ENCODE data around the gene APBA1.

Gene APBA1

GRCh38 chr9:69497816-69498215 is 174.4 kb downstream of the APBA1 start:
- DNase-seq (ENCODE audit: low spot score in 2 of 2), result no peak
- peaks cover 5% of the 10 kb centered on the region for H3K27me3 Mint-ChIP-seq
- no peak overlapping the region for H3K27ac Mint-ChIP-seq
- no peak for ATAC-seq (ENCODE audit: low read depth)
- H3K9me3 Mint-ChIP-seq, result no peaks in the 10 kb centered on the region
- no peaks in the 10 kb centered on the region for H3K36me3 Mint-ChIP-seq
- no peaks in the 10 kb centered on the region for H3K4me1 Mint-ChIP-seq
- H3K4me3 Mint-ChIP-seq, result no peak overlapping the region

GRCh38 chr9:69496846-69497450 is 175.2 kb downstream of the APBA1 start:
- Mint-ChIP-seq H3K27me3 (peaks cover 5% of the 10 kb centered on the region), H3K36me3 (no peaks in the 10 kb centered on the region), H3K9me3 (no peaks in the 10 kb centered on the region), H3K27ac (no peak overlapping the region), H3K4me1 (no peaks in the 10 kb centered on the region), H3K4me3 (no peak overlapping the region)
- ATAC-seq (ENCODE audit: low read depth) (no peak), DNase-seq (ENCODE audit: low spot score in 2 of 2) (no peak)

- Mint-ChIP-seq H3K36me3 (no peaks in the 10 kb centered on the region), H3K4me3 (no peak overlapping the region), H3K4me1 (no peaks in the 10 kb centered on the region), H3K27me3 (peaks cover 5% of the 10 kb centered on the region), H3K9me3 (no peaks in the 10 kb centered on the region), H3K27ac (no peak overlapping the region)
- ATAC-seq (ENCODE audit: low read depth) (no peak), DNase-seq (ENCODE audit: low spot score in 2 of 2) (no peak)
Measured at GRCh38 chr9:69495296-69495695, 176.9 kb downstream of the APBA1 start.

- H3K27me3 Mint-ChIP-seq, result peaks cover 5% of the 10 kb centered on the region
- no peak for DNase-seq (ENCODE audit: low spot score in 2 of 2)
- H3K36me3 Mint-ChIP-seq, result no peaks in the 10 kb centered on the region
- no peak overlapping the region for H3K4me3 Mint-ChIP-seq
- ATAC-seq (ENCODE audit: low read depth), result no peak
- H3K9me3 Mint-ChIP-seq, result no peaks in the 10 kb centered on the region
- H3K27ac Mint-ChIP-seq, result no peak overlapping the region
- H3K4me1 Mint-ChIP-seq, result no peaks in the 10 kb centered on the region
Measured at GRCh38 chr9:69494763-69495162, 177.4 kb downstream of the APBA1 start.

GRCh38 chr9:69494208-69494607 is 178.0 kb downstream of the APBA1 start:
- Mint-ChIP-seq H3K27ac (no peak overlapping the region), H3K4me1 (no peaks in the 10 kb centered on the region), H3K9me3 (no peaks in the 10 kb centered on the region), H3K36me3 (no peaks in the 10 kb centered on the region), H3K27me3 (peaks cover 5% of the 10 kb centered on the region), H3K4me3 (no peak overlapping the region)
- ATAC-seq (ENCODE audit: low read depth) (no peak), DNase-seq (ENCODE audit: low spot score in 2 of 2) (no peak)

GRCh38 chr9:69486498-69486897 is 185.7 kb downstream of the APBA1 start:
- H3K9me3 Mint-ChIP-seq, result peaks cover 3% of the 10 kb centered on the region
- H3K27ac Mint-ChIP-seq, result no peak overlapping the region
- H3K4me3 Mint-ChIP-seq, result no peak overlapping the region
- peaks cover 3% of the 10 kb centered on the region for H3K27me3 Mint-ChIP-seq
- ATAC-seq (ENCODE audit: low read depth) (no peak), DNase-seq (ENCODE audit: low spot score in 2 of 2) (no peak)
- H3K4me1 Mint-ChIP-seq, result no peaks in the 10 kb centered on the region
- no peaks in the 10 kb centered on the region for H3K36me3 Mint-ChIP-seq

GRCh38 chr9:69485466-69485865 is 186.7 kb downstream of the APBA1 start:
- Mint-ChIP-seq H3K4me1 (no peaks in the 10 kb centered on the region), H3K27me3 (peaks cover 3% of the 10 kb centered on the region), H3K27ac (no peak overlapping the region), H3K36me3 (no peaks in the 10 kb centered on the region), H3K4me3 (no peak overlapping the region), H3K9me3 (peaks cover 3% of the 10 kb centered on the region)
- no peak for ATAC-seq (ENCODE audit: low read depth)
- no peak for DNase-seq (ENCODE audit: low spot score in 2 of 2)

- Mint-ChIP-seq H3K4me3 (no peak overlapping the region), H3K36me3 (no peaks in the 10 kb centered on the region), H3K4me1 (no peaks in the 10 kb centered on the region), H3K27me3 (peaks cover 3% of the 10 kb centered on the region), H3K9me3 (peaks cover 3% of the 10 kb centered on the region), H3K27ac (no peak overlapping the region)
- ATAC-seq (ENCODE audit: low read depth) (no peak), DNase-seq (ENCODE audit: low spot score in 2 of 2) (no peak)
Measured at GRCh38 chr9:69483886-69484422, 188.2 kb downstream of the APBA1 start.

GRCh38 chr9:69476797-69477196 is 195.4 kb downstream of the APBA1 start:
- ATAC-seq (ENCODE audit: low read depth) (no peak), DNase-seq (ENCODE audit: low spot score in 2 of 2) (no peak)
- no peaks in the 10 kb centered on the region for H3K36me3 Mint-ChIP-seq
- H3K9me3 Mint-ChIP-seq, result no peaks in the 10 kb centered on the region
- no peaks in the 10 kb centered on the region for H3K4me1 Mint-ChIP-seq
- H3K27me3 Mint-ChIP-seq, result peaks cover 13% of the 10 kb centered on the region
- no peak overlapping the region for H3K4me3 Mint-ChIP-seq
- H3K27ac Mint-ChIP-seq, result no peak overlapping the region

- Mint-ChIP-seq H3K36me3 (no peaks in the 10 kb centered on the region), H3K9me3 (no peaks in the 10 kb centered on the region), H3K27me3 (peaks cover 13% of the 10 kb centered on the region), H3K4me1 (no peaks in the 10 kb centered on the region), H3K4me3 (no peak overlapping the region), H3K27ac (no peak overlapping the region)
- no peak for DNase-seq (ENCODE audit: low spot score in 2 of 2)
- ATAC-seq (ENCODE audit: low read depth), result no peak
Measured at GRCh38 chr9:69476016-69476415, 196.2 kb downstream of the APBA1 start.

GRCh38 chr9:69474821-69475220 is 197.3 kb downstream of the APBA1 start:
- no peak for ATAC-seq (ENCODE audit: low read depth)

GRCh38 chr9:69472101-69472620 is 200.0 kb downstream of the APBA1 start:
- H3K36me3 Mint-ChIP-seq, result no peaks in the 10 kb centered on the region
- no peak overlapping the region for H3K27ac Mint-ChIP-seq
- ATAC-seq (ENCODE audit: low read depth) (no peak), DNase-seq (ENCODE audit: low spot score in 2 of 2) (no peak)
- H3K9me3 Mint-ChIP-seq, result no peaks in the 10 kb centered on the region
- H3K4me3 Mint-ChIP-seq, result no peak overlapping the region
- no peaks in the 10 kb centered on the region for H3K4me1 Mint-ChIP-seq
- H3K27me3 Mint-ChIP-seq, result peaks cover 13% of the 10 kb centered on the region

More at GRCh38 chr9:69474821-69475220, 197.3 kb downstream of the APBA1 start:
- H3K9me3 Mint-ChIP-seq, result no peaks in the 10 kb centered on the region
- H3K4me1 Mint-ChIP-seq, result no peaks in the 10 kb centered on the region
- no peak for DNase-seq (ENCODE audit: low spot score in 2 of 2)
- no peak overlapping the region for H3K27ac Mint-ChIP-seq
- H3K36me3 Mint-ChIP-seq, result no peaks in the 10 kb centered on the region
- H3K27me3 Mint-ChIP-seq, result peaks cover 13% of the 10 kb centered on the region
- H3K4me3 Mint-ChIP-seq, result no peak overlapping the region

- H3K27me3 Mint-ChIP-seq, result peaks cover 13% of the 10 kb centered on the region
- no peaks in the 10 kb centered on the region for H3K36me3 Mint-ChIP-seq
- no peaks in the 10 kb centered on the region for H3K9me3 Mint-ChIP-seq
- DNase-seq (ENCODE audit: low spot score in 2 of 2), result no peak
- ATAC-seq (ENCODE audit: low read depth), result no peak
- H3K4me1 Mint-ChIP-seq, result no peaks in the 10 kb centered on the region
- H3K4me3 Mint-ChIP-seq, result no peak overlapping the region
- H3K27ac Mint-ChIP-seq, result no peak overlapping the region
Measured at GRCh38 chr9:69471433-69471832, 200.7 kb downstream of the APBA1 start.

GRCh38 chr9:69470186-69470977 is 201.8 kb downstream of the APBA1 start:
- H3K27me3 Mint-ChIP-seq, result peaks cover 10% of the 10 kb centered on the region
- DNase-seq (ENCODE audit: low spot score in 2 of 2), result no peak
- H3K4me1 Mint-ChIP-seq, result no peaks in the 10 kb centered on the region
- no peak overlapping the region for H3K27ac Mint-ChIP-seq
- H3K36me3 Mint-ChIP-seq, result no peaks in the 10 kb centered on the region
- no peaks in the 10 kb centered on the region for H3K9me3 Mint-ChIP-seq
- no peak overlapping the region for H3K4me3 Mint-ChIP-seq
- no peak for ATAC-seq (ENCODE audit: low read depth)

Data from memory B cell (primary cell).